ENCODE measurements around the gene PRUNE1.

- TF ChIP-seq CTCF (IDR thresholded peaks at IDR 0.05; ENCODE audit: low read depth, low read length, missing input control) (no peak), MAX (IDR thresholded peaks at IDR 0.05) (no peak), JUND (IDR thresholded peaks at IDR 0.05) (no peak)
Measured at GRCh38 chr1:151072224-151072623, 64.0 kb downstream of the PRUNE1 start.

Measured in liver (tissue), 3 donors.